Ureter (tissue), 1 donor: ENCODE results near the gene LACC1. TPM values are rescaled to one million over a fixed set of nuclear protein-coding genes. Genes with fewer than 3 reads are reported as not detected.

ENCODE experiments used
- DNase-seq: peaks from one replicate; pipeline ENCODE4 v3.0.0-alpha.2; 2020; ENCODE audit warnings: low spot score
- total RNA-seq: library from RNA; stranded (reverse); gene quantifications from one replicate; pipeline ENCODE4 v1.2.4, GENCODE V29; 2023
- donor health status: DM: yes; HTN: yes; CAD: no.

LACC1 gene
- total RNA-seq, 1 donor from 2014 or later: 10.4 TPM

GRCh38 chr13:43884222-43884621 lies 4.5 kb downstream of the LACC1 start:
- DNase-seq: no peak

DNA sequence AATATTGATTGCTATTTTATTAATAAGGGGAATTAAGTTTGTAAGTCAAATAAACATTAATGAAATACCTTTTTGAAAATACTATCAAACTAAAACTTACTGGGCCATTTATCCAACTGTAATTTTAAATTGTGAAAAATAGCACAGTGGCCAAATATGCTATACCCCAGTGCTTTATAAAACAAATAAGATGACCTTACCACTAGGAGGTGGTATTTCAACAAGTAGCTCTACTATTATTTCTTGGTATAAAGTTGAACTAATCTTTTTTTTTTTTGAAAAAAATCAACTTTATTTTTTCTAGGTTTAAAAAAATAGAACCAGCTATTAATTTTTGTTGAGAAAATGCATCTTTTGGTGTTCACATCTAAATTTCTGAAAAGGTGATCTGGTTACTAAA lies 14.7 kb downstream of the LACC1 start:
- DNase-seq: no peak

DNA sequence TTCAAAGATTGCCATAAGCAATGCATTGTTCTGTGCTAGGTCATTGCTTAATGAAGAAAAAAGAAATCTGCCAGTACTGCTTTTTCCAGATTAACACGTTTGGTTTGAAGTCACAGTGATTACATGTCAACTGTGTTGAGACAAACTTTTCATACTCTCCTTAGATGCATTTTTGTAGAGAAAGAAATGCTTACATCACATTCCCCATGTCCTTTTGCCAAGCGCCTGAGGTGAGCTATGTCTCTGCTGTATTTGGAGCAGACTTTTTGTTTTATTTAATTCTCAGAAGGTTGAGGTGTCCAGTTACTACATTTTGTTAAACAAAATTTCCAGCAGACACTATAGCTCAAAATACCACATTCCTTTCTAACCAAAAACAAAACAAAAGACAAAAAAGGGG lies 16.2 kb downstream of the LACC1 start:
- DNase-seq: no peak

- no peak for DNase-seq
These were observed 25.8 kb downstream of the LACC1 start for GRCh38 chr13:43905435-43906031.

DNA sequence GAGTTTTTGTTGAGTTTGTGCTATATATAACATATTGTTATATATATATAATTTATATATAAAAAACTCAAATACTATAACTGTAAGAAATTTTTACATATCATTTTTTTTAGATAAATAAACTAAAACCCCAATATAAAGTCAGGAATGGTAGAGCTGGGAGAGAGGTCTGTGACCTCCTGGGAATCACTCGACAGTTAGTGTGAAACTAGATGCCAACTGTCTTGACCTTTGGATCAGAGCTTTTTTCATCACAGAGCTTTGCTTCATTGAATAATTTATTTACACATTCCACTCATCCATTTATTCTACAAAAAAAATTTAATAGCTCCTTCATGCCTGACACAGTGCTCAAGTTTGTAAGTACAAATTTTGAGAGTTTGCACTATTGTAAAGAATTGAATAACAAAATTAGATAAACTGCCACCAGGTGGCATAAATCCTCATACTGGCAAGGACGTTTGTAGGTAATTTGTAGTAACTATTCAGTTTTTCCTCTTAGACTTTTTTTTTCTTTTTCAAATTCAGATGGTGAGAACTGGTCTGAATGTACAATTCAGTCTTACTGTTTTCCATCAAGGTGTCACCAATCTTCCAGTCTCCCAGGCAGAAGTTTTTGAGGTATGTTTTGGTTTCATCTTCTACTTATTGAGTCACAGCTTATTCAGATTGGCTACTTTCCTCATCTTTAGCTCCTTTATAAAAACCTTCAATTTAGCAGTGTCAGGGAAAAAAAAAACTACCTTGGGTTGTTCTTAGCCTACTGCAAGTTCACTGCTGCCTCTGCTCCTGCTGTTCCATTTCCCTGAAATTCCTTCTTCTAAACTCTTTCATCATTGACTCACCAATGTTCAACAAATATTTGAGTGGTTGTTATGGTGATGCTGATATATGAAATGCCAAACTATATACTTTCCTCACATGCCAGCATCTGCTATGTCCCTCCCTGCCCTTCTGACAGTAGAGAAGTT lies 28.7 kb downstream of the LACC1 start:
- no peak for DNase-seq

DNA sequence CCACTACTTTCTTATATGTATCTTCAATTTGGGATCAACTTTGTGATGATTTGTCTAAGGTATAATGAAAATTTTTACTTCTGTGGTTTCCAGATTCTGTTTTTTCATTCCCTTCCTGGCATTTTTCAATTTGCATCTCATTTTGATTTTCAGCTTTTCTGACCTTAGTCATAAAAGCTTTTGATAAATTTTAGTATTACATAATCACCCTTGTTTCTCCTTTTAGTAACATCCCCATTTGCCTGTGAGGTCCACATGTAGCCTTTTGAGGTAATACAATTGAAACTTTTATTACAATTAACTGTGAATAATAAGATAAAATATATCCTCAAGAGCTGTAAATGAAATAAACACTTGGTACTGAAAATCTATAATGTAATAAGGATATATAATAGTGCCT lies 31.2 kb downstream of the LACC1 start:
- no peak for DNase-seq

DNA sequence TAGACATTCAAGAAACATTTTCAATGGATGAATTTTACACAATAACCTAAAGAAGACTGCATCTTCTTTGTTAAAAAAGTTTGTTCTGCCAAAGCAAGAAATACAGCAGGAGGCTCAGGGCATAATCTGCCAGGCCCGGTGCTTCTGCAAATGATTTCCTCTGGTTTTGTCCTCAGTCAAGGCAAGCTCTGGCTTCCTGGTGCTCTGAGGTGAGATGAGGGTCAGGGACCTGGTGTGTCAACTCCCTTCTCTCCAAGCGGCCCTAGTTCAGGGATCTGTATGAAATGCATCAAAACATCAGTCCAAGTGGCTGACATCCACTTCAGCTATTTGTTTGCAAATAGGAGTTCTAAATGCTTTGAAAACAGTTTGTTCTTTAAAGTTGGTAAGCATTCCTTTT lies 31.6 kb downstream of the LACC1 start:
- no peak for DNase-seq

GRCh38 chr13:43911871-43912270 lies 32.2 kb downstream of the LACC1 start:
- DNase-seq: no peak

- no peak for DNase-seq
These were observed 35.7 kb downstream of the LACC1 start for GRCh38 chr13:43915451-43915850.

DNA sequence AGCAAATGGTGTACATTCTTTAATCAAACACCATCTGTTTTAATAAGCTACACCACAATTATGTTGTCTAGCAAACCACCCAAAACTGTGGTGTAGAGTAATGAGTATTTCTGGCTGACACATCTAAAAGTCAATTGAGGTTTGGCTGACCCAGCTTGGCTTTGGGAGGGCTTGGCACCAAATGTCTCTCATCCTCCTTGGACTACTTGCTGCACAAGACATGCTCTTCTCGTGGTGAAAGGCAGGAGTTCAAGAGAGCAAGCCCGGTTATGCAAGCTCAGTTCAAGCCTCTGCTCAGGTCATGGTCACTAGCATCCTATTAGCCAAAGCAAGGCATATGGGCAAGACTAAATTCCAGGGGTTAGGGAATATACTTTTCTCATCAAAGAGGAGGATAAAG lies 37.1 kb downstream of the LACC1 start:
- no peak for DNase-seq

DNA sequence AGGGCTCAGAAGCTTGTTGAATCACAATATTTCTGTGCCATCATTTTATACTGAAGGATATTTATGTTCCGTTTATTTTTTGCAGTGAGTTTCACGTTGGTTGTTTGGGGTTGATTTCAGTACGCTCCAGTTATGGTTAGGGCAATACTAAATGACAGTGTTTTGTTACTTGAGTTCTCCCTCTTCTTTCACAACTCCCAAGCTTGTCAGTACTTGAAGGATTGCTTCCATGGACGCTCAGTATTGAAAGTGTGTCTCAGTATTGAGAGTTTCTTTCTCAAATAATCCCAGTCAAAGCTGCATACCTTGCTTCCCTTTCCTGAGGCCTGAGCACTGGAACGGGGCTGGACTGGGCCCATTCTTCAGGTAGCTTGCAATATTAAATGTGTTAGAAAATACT lies 38.9 kb downstream of the LACC1 start:
- no peak for DNase-seq

DNA sequence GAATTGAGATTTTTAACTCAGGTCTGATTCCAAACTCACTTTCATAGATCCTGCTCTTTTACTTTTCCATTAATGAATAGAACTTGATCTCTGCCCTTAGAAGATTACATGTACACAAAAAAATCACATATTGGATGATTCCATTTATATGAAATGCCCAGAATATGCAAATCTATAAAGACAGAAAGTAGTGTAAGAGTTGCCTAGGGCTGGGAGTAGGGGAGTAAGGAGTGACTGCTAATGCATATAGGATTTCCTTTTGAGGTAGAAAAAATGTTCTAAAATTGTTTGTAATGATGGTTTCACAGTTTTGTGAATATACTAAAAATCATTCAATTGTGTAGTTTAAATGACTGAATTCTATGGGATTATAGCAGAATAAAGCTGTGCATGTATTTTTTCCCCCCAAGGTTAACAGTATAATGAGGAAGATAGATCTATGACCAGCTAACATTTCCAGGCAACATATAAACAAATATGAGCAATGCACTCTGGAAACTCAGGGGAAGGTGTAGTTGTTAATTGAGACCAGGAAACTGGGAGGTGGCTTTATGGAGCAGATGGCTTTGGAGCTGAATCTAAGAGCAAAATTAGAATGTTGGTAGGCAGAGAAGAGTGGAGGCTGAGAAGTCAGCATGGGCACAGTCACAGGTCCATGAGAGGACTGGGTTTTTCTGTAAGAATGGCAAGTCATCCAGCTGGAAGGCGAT lies 41.4 kb downstream of the LACC1 start:
- DNase-seq: no peak

- DNase-seq: no peak
These were observed 45.0 kb downstream of the LACC1 start for GRCh38 chr13:43924549-43925245.

GRCh38 chr13:43929947-43930346 lies 50.2 kb downstream of the LACC1 start:
- DNase-seq: no peak

DNA sequence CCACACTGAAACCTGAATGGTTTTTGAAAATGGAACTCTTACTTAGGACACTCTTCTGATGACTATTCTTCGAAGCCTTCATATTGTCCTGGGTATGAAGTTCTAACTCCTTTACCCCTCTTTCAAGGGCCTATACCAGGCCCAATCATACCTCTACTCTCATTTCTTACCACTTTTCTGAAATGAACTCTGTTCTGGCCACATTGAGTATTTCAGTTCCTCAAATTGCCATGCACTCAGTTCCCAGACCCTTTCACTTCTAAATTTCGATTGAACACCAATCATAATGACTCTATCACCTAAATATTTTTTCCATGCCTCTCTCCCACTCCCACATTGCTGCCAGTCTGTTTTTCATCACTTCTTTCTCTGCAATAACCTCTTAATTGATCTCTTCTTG lies 53.7 kb downstream of the LACC1 start:
- DNase-seq: no peak

DNA sequence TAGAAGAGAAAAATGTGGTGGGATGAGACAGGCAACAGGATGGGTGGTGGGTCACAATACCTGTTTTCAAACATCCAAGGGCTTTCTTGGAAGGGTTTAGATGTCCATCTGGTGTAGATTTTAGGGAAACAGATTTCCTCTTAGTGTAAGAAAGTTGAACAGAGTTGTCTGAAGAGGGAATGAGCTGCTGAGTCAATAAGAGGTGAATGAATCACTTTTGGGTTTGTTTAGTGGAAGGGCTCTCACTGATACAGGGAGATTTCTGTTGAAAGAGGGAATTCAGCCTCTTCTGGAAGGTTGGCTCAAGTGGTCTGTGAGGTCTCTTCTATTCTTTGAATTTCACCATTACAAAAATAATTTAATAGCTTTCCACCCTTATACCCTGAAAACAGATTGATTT lies 54.6 kb downstream of the LACC1 start:
- DNase-seq: no peak

GRCh38 chr13:43935878-43936277 lies 56.2 kb downstream of the LACC1 start:
- no peak for DNase-seq

DNA sequence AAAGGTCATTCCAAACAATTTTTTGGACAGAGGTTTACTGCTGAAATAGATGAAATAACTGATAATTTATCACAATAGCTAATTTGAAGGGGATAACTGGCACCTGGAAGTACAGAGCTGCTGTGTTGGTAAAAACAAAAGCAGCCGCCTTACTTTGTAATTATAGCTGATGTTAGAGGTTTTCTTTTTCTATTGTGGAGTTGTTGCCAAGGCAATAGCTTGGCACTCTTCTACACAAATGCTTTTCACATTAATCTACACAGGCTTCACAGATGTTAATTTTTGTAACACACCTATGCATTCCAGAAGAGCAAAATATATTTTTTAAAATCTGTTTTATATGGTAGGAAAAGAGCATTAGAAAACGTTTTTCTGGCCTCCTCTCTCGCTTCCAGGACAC lies 56.9 kb downstream of the LACC1 start:
- no peak for DNase-seq

GRCh38 chr13:43937839-43938238 lies 58.1 kb downstream of the LACC1 start:
- DNase-seq: no peak

DNA sequence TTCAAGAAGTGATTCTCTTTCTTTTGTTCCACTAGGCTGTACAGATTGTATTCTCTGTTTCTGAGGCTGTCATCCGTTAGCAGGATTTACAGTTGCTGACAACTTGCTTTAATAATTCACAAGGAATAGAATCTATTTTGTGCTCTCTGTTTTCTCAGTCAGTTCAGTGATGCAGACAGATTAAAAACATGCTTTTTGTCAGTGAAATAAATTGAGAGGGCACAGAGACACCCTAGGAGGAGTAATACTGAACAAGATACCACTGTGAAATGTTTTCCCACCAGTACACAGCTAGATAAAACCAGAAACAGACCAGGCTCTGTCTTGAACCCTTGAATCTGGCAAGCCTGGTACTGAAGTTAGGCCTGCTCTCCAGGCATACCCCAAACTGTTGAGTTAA lies 58.7 kb downstream of the LACC1 start:
- DNase-seq: no peak

- no peak for DNase-seq
These were observed 59.4 kb downstream of the LACC1 start for GRCh38 chr13:43939086-43939485.

GRCh38 chr13:43942286-43942685 lies 62.6 kb downstream of the LACC1 start:
- no peak for DNase-seq
